ENCODE data around the gene TARBP2.

Gene TARBP2

GRCh38 chr12:53500142-53500775 is 824 bp upstream of the TARBP2 start:
- Histone ChIP-seq H3K27ac (ENCODE audit: low read length) (peak overlapping the region; percentile 72), H3K4me3 (ENCODE audit: low read length) (peak overlapping the region; percentile 79), H3K9ac (ENCODE audit: low read depth, low read length) (peak overlapping the region; percentile 86; the same call in 1 of the 2 replicates), H3K27me3 (ENCODE audit: insufficient read depth, low read length) (no peaks in the 10 kb centered on the region), H3K36me3 (ENCODE audit: insufficient read depth, low read depth, low read length) (peaks cover 26% of the 10 kb centered on the region), H3K9me3 (ENCODE audit: insufficient read depth, low read depth, low read length) (no peaks in the 10 kb centered on the region), H3K4me1 (ENCODE audit: insufficient read depth, low read length) (peaks cover 30% of the 10 kb centered on the region)

DNA sequence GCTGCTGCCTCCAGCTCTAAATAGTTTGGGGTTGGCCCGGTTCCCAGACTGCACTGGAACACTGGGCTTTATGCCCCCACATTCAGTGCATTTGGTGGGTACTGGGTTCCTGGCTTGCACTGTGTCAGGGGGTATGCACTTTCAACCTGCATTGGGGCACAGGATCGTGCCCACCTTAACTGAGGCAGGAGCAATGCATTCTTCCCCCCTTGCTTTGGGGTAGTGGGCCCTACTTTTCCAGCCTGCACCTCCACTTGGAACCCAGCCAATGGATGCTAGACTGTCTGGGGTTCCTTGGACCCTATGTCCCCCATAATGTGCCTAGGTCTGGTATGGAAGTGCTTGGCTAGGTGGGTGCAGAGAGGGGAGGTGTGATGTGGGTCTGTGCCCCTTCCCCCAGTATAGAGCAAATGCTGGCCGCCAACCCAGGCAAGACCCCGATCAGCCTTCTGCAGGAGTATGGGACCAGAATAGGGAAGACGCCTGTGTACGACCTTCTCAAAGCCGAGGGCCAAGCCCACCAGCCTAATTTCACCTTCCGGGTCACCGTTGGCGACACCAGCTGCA is 615 bp downstream of the TARBP2 start:
- peaks cover 40% of the 10 kb centered on the region for H3K36me3 ChIP-seq (ENCODE audit: insufficient read depth, low read depth, low read length)
- H3K27me3 ChIP-seq (ENCODE audit: insufficient read depth, low read length): no peaks in the 10 kb centered on the region
- H3K9ac ChIP-seq (ENCODE audit: low read depth, low read length): peak overlapping the region; percentile 94
- H3K4me1 ChIP-seq (ENCODE audit: insufficient read depth, low read length): peaks cover 19% of the 10 kb centered on the region
- H3K27ac ChIP-seq (ENCODE audit: low read length): peak overlapping the region; percentile 98
- no peaks in the 10 kb centered on the region for H3K9me3 ChIP-seq (ENCODE audit: insufficient read depth, low read depth, low read length)
- peak overlapping the region; percentile 79 for H3K4me3 ChIP-seq (ENCODE audit: low read length)

- Histone ChIP-seq H3K9ac (ENCODE audit: low read depth, low read length) (peak overlapping the region; percentile 94; the same call in 1 of the 2 replicates), H3K4me3 (ENCODE audit: low read length) (peak overlapping the region; percentile 79; the same call in 1 of the 2 replicates), H3K9me3 (ENCODE audit: insufficient read depth, low read depth, low read length) (no peaks in the 10 kb centered on the region), H3K4me1 (ENCODE audit: insufficient read depth, low read length) (peaks cover 19% of the 10 kb centered on the region), H3K27me3 (ENCODE audit: insufficient read depth, low read length) (no peaks in the 10 kb centered on the region), H3K27ac (ENCODE audit: low read length) (no peak overlapping the region), H3K36me3 (ENCODE audit: insufficient read depth, low read depth, low read length) (peaks cover 44% of the 10 kb centered on the region)
These were observed 1.2 kb downstream of the TARBP2 start for GRCh38 chr12:53502331-53502730.

DNA sequence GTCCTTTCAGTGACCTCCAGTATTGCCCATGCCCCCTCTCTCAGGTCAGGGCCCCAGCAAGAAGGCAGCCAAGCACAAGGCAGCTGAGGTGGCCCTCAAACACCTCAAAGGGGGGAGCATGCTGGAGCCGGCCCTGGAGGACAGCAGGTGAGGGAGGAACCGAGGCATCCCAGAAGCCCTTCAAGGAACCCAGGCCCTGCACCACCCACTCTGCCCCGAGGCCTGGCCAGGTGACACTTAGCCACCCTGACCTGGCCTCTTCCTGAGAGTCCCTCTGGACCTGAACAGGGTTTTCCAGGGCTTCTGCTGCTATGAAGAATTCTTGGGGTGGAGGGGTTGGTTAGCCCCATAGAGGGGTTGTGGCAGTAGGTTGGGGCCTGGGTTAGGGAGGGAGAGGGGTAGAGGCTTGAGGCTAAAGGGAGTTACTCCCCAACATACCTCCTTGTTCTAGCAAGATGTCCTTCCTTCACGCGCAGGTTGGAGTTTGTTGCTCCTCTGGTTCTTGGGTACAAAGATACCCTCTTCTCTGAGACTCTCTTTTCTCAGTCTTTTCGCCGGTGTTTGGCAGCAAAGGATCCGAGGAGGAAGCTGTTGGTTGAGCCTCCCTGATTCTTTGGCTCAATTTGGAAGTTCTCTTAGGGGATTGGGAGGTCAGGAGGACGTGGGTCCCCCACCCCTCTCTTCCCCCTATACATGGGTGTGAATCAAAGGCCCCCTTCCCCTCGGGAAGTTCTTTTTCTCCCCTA is 2.1 kb downstream of the TARBP2 start:
- no peaks in the 10 kb centered on the region for H3K9me3 ChIP-seq (ENCODE audit: insufficient read depth, low read depth, low read length)
- peaks cover 15% of the 10 kb centered on the region for H3K4me1 ChIP-seq (ENCODE audit: insufficient read depth, low read length)
- H3K27me3 ChIP-seq (ENCODE audit: insufficient read depth, low read length): no peaks in the 10 kb centered on the region
- H3K4me3 ChIP-seq (ENCODE audit: low read length): no peak overlapping the region
- H3K36me3 ChIP-seq (ENCODE audit: insufficient read depth, low read depth, low read length): peaks cover 44% of the 10 kb centered on the region
- H3K27ac ChIP-seq (ENCODE audit: low read length): no peak overlapping the region
- H3K9ac ChIP-seq (ENCODE audit: low read depth, low read length): no peak overlapping the region

DNA sequence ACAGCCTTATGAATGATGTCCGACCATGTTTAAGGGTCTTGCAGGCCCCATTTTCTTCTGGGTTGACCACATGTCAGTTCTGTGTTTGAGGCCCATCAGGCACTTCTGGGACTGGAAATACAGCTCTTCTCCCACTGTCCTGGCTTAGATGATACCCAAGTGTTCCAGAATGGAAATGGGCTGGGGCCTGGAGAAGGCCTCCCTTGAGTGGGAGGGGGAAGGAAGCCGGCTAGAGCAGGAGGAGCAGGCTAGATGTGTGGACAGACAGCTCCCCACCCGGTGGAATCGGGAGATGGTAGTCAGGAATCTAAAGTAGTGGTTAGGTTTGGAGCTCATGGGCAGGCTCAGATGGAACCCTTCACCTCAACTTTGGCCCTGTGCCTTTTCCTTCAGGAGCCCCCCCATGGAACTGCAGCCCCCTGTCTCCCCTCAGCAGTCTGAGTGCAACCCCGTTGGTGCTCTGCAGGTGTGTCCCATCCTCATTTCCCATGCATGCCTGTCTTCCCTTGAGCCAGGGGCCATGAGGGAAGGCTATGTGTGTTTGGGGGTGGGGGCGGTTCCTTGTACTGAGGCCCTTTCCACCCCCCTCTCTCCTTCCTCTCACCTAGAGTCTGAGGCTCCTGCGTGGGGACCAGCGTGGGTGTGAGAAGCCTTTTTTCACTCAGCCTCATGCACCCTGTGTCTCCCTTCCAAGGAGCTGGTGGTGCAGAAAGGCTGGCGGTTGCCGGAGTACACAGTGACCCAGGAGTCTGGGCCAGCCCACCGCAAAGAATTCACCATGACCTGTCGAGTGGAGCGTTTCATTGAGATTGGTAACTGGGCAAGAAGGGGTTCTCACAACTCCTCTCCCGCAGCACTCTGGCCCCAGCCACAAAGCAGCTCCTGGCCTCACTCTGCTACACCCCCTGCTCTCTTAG is 3.2 kb downstream of the TARBP2 start:
- Histone ChIP-seq H3K36me3 (ENCODE audit: insufficient read depth, low read depth, low read length) (peaks cover 44% of the 10 kb centered on the region), H3K27me3 (ENCODE audit: insufficient read depth, low read length) (no peaks in the 10 kb centered on the region), H3K4me1 (ENCODE audit: insufficient read depth, low read length) (peaks cover 11% of the 10 kb centered on the region), H3K9ac (ENCODE audit: low read depth, low read length) (no peak overlapping the region), H3K27ac (ENCODE audit: low read length) (no peak overlapping the region), H3K9me3 (ENCODE audit: insufficient read depth, low read depth, low read length) (no peaks in the 10 kb centered on the region), H3K4me3 (ENCODE audit: low read length) (no peak overlapping the region)

DNA sequence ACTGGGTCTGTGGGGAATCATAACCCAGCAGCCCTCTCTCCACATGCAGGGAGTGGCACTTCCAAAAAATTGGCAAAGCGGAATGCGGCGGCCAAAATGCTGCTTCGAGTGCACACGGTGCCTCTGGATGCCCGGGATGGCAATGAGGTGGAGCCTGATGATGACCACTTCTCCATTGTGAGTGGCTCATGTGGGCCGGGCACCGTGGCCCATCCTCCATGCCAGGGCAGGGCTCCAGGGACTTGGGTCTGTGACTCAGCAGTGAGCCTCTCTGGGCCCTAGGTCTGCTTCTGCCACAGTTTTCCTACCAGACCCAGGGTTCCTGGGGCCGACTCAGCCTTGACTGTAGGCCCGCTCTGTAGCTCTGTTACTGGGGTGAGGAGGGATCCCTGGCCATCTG is 4.0 kb downstream of the TARBP2 start:
- H3K27ac ChIP-seq (ENCODE audit: low read length): no peak overlapping the region
- peaks cover 10% of the 10 kb centered on the region for H3K4me1 ChIP-seq (ENCODE audit: insufficient read depth, low read length)
- H3K9me3 ChIP-seq (ENCODE audit: insufficient read depth, low read depth, low read length): no peaks in the 10 kb centered on the region
- H3K36me3 ChIP-seq (ENCODE audit: insufficient read depth, low read depth, low read length): peaks cover 44% of the 10 kb centered on the region
- H3K4me3 ChIP-seq (ENCODE audit: low read length): no peak overlapping the region
- H3K27me3 ChIP-seq (ENCODE audit: insufficient read depth, low read length): no peaks in the 10 kb centered on the region
- no peak overlapping the region for H3K9ac ChIP-seq (ENCODE audit: low read depth, low read length)

DNA sequence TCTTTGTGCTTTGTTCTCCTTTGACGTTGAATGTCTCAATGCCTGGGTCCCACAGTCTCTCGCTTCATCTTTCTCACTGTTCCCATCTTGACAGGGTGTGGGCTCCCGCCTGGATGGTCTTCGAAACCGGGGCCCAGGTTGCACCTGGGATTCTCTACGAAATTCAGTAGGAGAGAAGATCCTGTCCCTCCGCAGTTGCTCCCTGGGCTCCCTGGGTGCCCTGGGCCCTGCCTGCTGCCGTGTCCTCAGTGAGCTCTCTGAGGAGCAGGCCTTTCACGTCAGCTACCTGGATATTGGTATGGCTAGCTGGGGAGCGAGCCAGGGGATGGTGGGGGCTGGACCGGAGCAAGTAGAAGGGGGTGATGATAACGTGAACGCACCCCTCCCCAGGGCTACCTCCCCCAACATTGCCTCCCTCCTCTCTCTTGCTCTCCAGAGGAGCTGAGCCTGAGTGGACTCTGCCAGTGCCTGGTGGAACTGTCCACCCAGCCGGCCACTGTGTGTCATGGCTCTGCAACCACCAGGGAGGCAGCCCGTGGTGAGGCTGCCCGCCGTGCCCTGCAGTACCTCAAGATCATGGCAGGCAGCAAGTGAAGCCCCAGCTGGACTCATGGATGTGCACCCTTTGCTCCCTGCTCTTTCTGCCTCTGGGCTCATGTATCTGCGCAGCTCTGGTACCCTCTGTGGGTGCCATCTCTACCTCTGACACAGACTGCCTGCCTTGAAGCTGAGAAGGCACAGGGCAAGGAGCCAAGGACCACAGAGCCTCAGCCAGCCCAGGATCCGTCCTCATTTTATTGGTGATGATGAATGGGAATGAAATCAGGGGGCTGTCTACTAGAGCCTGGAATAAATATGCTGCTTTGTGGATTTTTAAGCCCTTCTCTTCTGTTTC is 4.7 kb downstream of the TARBP2 start:
- Histone ChIP-seq H3K9ac (ENCODE audit: low read depth, low read length) (no peak overlapping the region), H3K27me3 (ENCODE audit: insufficient read depth, low read length) (no peaks in the 10 kb centered on the region), H3K9me3 (ENCODE audit: insufficient read depth, low read depth, low read length) (no peaks in the 10 kb centered on the region), H3K4me3 (ENCODE audit: low read length) (no peak overlapping the region), H3K4me1 (ENCODE audit: insufficient read depth, low read length) (peaks cover 8% of the 10 kb centered on the region), H3K27ac (ENCODE audit: low read length) (no peak overlapping the region), H3K36me3 (ENCODE audit: insufficient read depth, low read depth, low read length) (peaks cover 44% of the 10 kb centered on the region)

DNA sequence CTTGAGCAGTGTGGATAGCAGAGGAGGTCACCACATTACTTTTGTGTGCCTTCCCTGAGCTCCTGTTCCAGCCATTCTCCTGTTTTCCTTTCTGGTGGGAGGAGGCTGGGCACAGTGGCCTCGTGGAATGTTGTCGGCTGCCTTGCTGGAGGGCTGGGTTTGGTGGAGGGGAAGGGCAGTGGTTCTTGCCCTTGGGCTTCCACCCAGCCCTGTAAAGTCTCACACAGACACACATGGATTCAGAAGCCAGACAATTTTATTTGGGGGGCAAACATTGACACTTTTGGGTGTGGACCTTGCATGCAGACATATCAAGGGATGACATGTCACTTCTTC is 5.3 kb downstream of the TARBP2 start:
- Histone ChIP-seq H3K4me3 (ENCODE audit: low read length) (no peak overlapping the region), H3K27ac (ENCODE audit: low read length) (no peak overlapping the region), H3K27me3 (ENCODE audit: insufficient read depth, low read length) (no peaks in the 10 kb centered on the region), H3K36me3 (ENCODE audit: insufficient read depth, low read depth, low read length) (peaks cover 44% of the 10 kb centered on the region), H3K4me1 (ENCODE audit: insufficient read depth, low read length) (peaks cover 8% of the 10 kb centered on the region), H3K9me3 (ENCODE audit: insufficient read depth, low read depth, low read length) (no peaks in the 10 kb centered on the region), H3K9ac (ENCODE audit: low read depth, low read length) (no peak overlapping the region)

- H3K9ac ChIP-seq (ENCODE audit: low read depth, low read length): no peak within 1 kb of the TSS
- no peaks in the 10 kb centered on the region for H3K27me3 ChIP-seq (ENCODE audit: insufficient read depth, low read length)
- H3K4me1 ChIP-seq (ENCODE audit: insufficient read depth, low read length): peaks cover 2% of the 10 kb centered on the region
- peaks cover 44% of the 10 kb centered on the region for H3K36me3 ChIP-seq (ENCODE audit: insufficient read depth, low read depth, low read length)
- no peak within 1 kb of the TSS for H3K4me3 ChIP-seq (ENCODE audit: low read length)
- no peaks in the 10 kb centered on the region for H3K9me3 ChIP-seq (ENCODE audit: insufficient read depth, low read depth, low read length)
- H3K27ac ChIP-seq (ENCODE audit: low read length): no peak within 1 kb of the TSS
These were observed 6.0 kb downstream of the TARBP2 start, which contains the start of gene NPFF for GRCh38 chr12:53506881-53507602. NPFF (minus strand) TSS chr12:53507484; CDS start chr12:53507474, 10 bp downstream.

GRCh38 chr12:53507603-53507885 is 6.5 kb downstream of the TARBP2 start:
- H3K9ac ChIP-seq (ENCODE audit: low read depth, low read length): no peak overlapping the region
- no peaks in the 10 kb centered on the region for H3K4me1 ChIP-seq (ENCODE audit: insufficient read depth, low read length)
- H3K27me3 ChIP-seq (ENCODE audit: insufficient read depth, low read length): no peaks in the 10 kb centered on the region
- H3K36me3 ChIP-seq (ENCODE audit: insufficient read depth, low read depth, low read length): peaks cover 44% of the 10 kb centered on the region
- H3K27ac ChIP-seq (ENCODE audit: low read length): no peak overlapping the region
- H3K4me3 ChIP-seq (ENCODE audit: low read length): no peak overlapping the region
- no peaks in the 10 kb centered on the region for H3K9me3 ChIP-seq (ENCODE audit: insufficient read depth, low read depth, low read length)
